Measurements from ENCODE around the gene CCNY.

Gene CCNY

GRCh38 chr10:35396560-35397434 is 60.5 kb downstream of the CCNY start:
- TF ChIP-seq TAF1 (IDR thresholded peaks at IDR 0.05; ENCODE audit: borderline replicate concordance, insufficient read depth, low read length), result no peak
- no peak for TF ChIP-seq POLR2AphosphoS5 (IDR thresholded peaks at IDR 0.05; ENCODE audit: low read depth, low read length)
- TF ChIP-seq FOXP2 (optimal IDR thresholded peaks at IDR 0.05; ENCODE audit: borderline replicate concordance, extremely low read depth, extremely low read length, insufficient read depth), result no peak
- no peak for TF ChIP-seq REST (IDR thresholded peaks at IDR 0.05; ENCODE audit: insufficient read depth in 1 of 2, low read depth in 2 of 2, low read length in 2 of 2)
- TF ChIP-seq SIN3A (IDR thresholded peaks at IDR 0.05; ENCODE audit: borderline replicate concordance, insufficient read depth, low read length), result no peak

GRCh38 chr10:35397953-35398352 is 61.6 kb downstream of the CCNY start:
- no peak for TF ChIP-seq SIN3A (IDR thresholded peaks at IDR 0.05; ENCODE audit: borderline replicate concordance, insufficient read depth, low read length)
- no peak for TF ChIP-seq FOXP2 (optimal IDR thresholded peaks at IDR 0.05; ENCODE audit: borderline replicate concordance, extremely low read depth, extremely low read length, insufficient read depth)
- no peak for TF ChIP-seq REST (IDR thresholded peaks at IDR 0.05; ENCODE audit: insufficient read depth in 1 of 2, low read depth in 2 of 2, low read length in 2 of 2)
- no peak for TF ChIP-seq TAF1 (IDR thresholded peaks at IDR 0.05; ENCODE audit: borderline replicate concordance, insufficient read depth, low read length)

- no peak for TF ChIP-seq TAF1 (IDR thresholded peaks at IDR 0.05; ENCODE audit: borderline replicate concordance, insufficient read depth, low read length)
- TF ChIP-seq POLR2AphosphoS5 (IDR thresholded peaks at IDR 0.05; ENCODE audit: low read depth, low read length), result no peak
- TF ChIP-seq REST (IDR thresholded peaks at IDR 0.05; ENCODE audit: insufficient read depth in 1 of 2, low read depth in 2 of 2, low read length in 2 of 2), result no peak
- no peak for TF ChIP-seq FOXP2 (optimal IDR thresholded peaks at IDR 0.05; ENCODE audit: borderline replicate concordance, extremely low read depth, extremely low read length, insufficient read depth)
- TF ChIP-seq SIN3A (IDR thresholded peaks at IDR 0.05; ENCODE audit: borderline replicate concordance, insufficient read depth, low read length), result no peak
Measured at GRCh38 chr10:35398355-35398754, 62.0 kb downstream of the CCNY start.

GRCh38 chr10:35398908-35399307 is 62.6 kb downstream of the CCNY start:
- TF ChIP-seq SIN3A (IDR thresholded peaks at IDR 0.05; ENCODE audit: borderline replicate concordance, insufficient read depth, low read length) (no peak), POLR2AphosphoS5 (IDR thresholded peaks at IDR 0.05; ENCODE audit: low read depth, low read length) (no peak), REST (IDR thresholded peaks at IDR 0.05; ENCODE audit: insufficient read depth in 1 of 2, low read depth in 2 of 2, low read length in 2 of 2) (no peak), FOXP2 (optimal IDR thresholded peaks at IDR 0.05; ENCODE audit: borderline replicate concordance, extremely low read depth, extremely low read length, insufficient read depth) (no peak), TAF1 (IDR thresholded peaks at IDR 0.05; ENCODE audit: borderline replicate concordance, insufficient read depth, low read length) (no peak)
